Measurements from ENCODE around the gene SYNGR4.
"Not testable (repeated sequence)": the region's sequence is repeated elsewhere in the genome, so short reads cannot be mapped to it uniquely, and the experiment has no call there.

SYNGR4 gene

GRCh38 chr19:48371367-48371766, 7.2 kb downstream of the SYNGR4 start:
- no peak for DNase-seq (ENCODE audit: low read depth in 2 of 2)

- not testable (repeated sequence) for DNase-seq (ENCODE audit: low read depth in 2 of 2)
Measured at GRCh38 chr19:48371771-48372170, 7.6 kb downstream of the SYNGR4 start.

GRCh38 chr19:48372904-48373303, 8.7 kb downstream of the SYNGR4 start:
- DNase-seq (ENCODE audit: low read depth in 2 of 2), result no peak

- DNase-seq (ENCODE audit: low read depth in 2 of 2), result no peak
Measured at GRCh38 chr19:48373567-48373966, 9.4 kb downstream of the SYNGR4 start.

- DNase-seq (ENCODE audit: low read depth in 2 of 2), result no peak
Measured at GRCh38 chr19:48378194-48378570, 14.0 kb downstream of the SYNGR4 start.

GRCh38 chr19:48379058-48379457, 14.9 kb downstream of the SYNGR4 start:
- no peak for DNase-seq (ENCODE audit: low read depth in 2 of 2)

GRCh38 chr19:48381178-48381950, 17.2 kb downstream of the SYNGR4 start:
- DNase-seq (ENCODE audit: low read depth in 2 of 2), result no peak

- DNase-seq (ENCODE audit: low read depth in 2 of 2), result no peak
Measured at GRCh38 chr19:48382286-48382685, 18.1 kb downstream of the SYNGR4 start.

- no peak for DNase-seq (ENCODE audit: low read depth in 2 of 2)
Measured at GRCh38 chr19:48385461-48386087, 21.4 kb downstream of the SYNGR4 start.

GRCh38 chr19:48386981-48387380, 22.8 kb downstream of the SYNGR4 start:
- no peak for DNase-seq (ENCODE audit: low read depth in 2 of 2)

- peak in 1 of 2 experiments; percentile 49 for DNase-seq (ENCODE audit: low read depth in 2 of 2)
Measured at GRCh38 chr19:48390188-48391099, 26.3 kb downstream of the SYNGR4 start.

GRCh38 chr19:48391100-48392005, 27.2 kb downstream of the SYNGR4 start, which contains the start of gene KDELR1:
Gene KDELR1 (minus strand): TSS chr19:48391551. CDS start chr19:48391358, 193 bp downstream.
- DNase-seq (ENCODE audit: low read depth in 2 of 2), result peak; percentile 51 to 60

GRCh38 chr19:48392006-48392344, 27.8 kb downstream of the SYNGR4 start:
- not testable (repeated sequence) for DNase-seq (ENCODE audit: low read depth in 2 of 2)

GRCh38 chr19:48392860-48393558, 28.8 kb downstream of the SYNGR4 start:
- no peak for DNase-seq (ENCODE audit: low read depth in 2 of 2)

- no peak for DNase-seq (ENCODE audit: low read depth in 2 of 2)
Measured at GRCh38 chr19:48393559-48394330, 29.6 kb downstream of the SYNGR4 start, which contains the start of gene GRIN2D. Gene GRIN2D (plus strand): TSS chr19:48393668. CDS start chr19:48398393, 4,725 bp downstream.

GRCh38 chr19:48394331-48395169, 30.4 kb downstream of the SYNGR4 start:
- DNase-seq (ENCODE audit: low read depth in 2 of 2), result no peak

- no peak for DNase-seq (ENCODE audit: low read depth in 2 of 2)
Measured at GRCh38 chr19:48395170-48395455, 30.9 kb downstream of the SYNGR4 start.

GRCh38 chr19:48395499-48395898, 31.3 kb downstream of the SYNGR4 start:
- DNase-seq (ENCODE audit: low read depth in 2 of 2), result no peak
